Left lobe of liver (tissue), 2 donors: ENCODE results near the gene AIP. TPM values are rescaled to one million over a fixed set of nuclear protein-coding genes. Genes with fewer than 3 reads are reported as not detected.
"Not testable (repeated sequence)": the region's sequence is repeated elsewhere in the genome, so short reads cannot be mapped to it uniquely, and the experiment has no call there.

ENCODE experiments used
- ATAC-seq: fragments of 200-7000 bp; cut with Tn5 transposase; one replicate; pipeline ENCODE4 v1.9.1; 2020; ENCODE audit warnings: mild to moderate bottlenecking, moderate library complexity
- DNase-seq: peaks from one replicate; pipeline ENCODE4 v3.0.0-alpha.2; 2020; ENCODE audit warnings: low spot score
- total RNA-seq: library from RNA; stranded (reverse); gene quantifications from one replicate; pipeline ENCODE4 v1.2.1, GENCODE V29; 2021
- donor health status: DM: no; HTN: no; CAD: no; lungs with moderate emphysema.
- donor health status: DM: no; HTN: yes; CAD: no.

Gene AIP
- total RNA-seq, 1 donor from 2014 or later, result 26.3 TPM

DNA sequence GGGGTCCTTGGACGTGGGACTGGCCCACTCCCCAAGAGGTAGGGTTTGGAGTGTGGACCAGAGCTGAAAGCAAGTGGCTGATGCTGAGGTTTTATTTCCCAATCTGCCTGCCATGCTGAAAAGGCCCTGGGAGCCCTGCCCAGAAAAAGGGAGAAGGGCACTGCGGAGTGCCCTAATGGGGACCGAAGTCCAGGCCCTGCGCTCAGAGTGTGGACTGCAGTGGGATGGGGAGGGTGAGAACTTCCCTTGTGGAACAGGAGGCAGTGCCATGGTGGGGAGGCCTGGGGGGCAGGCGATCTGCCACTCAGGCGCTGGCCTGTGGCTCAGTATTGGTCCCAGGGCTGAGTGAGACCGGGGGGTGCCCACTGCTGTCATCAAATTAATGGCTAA, 34.6 kb upstream of the AIP start:
- peak; percentile 82 for DNase-seq

DNA sequence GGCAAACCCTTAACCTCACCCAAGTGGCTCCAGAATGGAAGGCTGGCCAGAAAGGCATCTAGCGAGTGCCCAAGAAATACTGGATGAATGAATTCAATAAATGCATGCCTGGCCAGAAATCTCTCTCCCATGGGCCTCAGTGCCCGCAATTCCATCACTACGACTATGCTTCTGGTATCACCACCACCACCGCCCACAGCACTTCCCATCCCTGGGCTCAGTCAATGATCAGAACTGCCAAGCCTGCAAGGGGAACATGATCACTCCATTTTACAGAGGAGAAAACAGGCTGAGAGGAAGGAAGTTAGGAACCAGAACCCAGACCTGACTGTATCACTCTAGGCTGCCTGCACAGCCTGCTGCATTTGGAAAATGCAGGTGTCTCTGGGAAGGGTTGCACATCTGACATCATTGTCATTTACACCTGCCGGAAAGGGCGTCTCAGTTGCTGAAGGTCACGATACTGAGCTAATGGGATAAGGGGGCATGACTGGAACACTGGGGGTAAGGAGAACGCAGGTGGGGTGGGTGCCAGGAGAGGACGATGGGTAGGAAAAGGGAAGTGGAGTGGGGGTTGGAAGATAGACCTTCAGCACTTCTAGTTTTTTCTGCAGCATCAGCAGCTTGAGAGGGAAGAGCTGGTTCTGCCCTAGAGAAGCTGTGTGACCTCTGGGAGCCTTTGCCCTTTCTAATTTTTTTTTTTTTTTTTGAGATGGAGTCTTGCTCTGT, 33.5 kb upstream of the AIP start:
- DNase-seq (no peak), ATAC-seq (peak; percentile 9)

More for the DNA sequence above, 34.6 kb upstream of the AIP start:
- ATAC-seq, result peak; percentile 81

DNA sequence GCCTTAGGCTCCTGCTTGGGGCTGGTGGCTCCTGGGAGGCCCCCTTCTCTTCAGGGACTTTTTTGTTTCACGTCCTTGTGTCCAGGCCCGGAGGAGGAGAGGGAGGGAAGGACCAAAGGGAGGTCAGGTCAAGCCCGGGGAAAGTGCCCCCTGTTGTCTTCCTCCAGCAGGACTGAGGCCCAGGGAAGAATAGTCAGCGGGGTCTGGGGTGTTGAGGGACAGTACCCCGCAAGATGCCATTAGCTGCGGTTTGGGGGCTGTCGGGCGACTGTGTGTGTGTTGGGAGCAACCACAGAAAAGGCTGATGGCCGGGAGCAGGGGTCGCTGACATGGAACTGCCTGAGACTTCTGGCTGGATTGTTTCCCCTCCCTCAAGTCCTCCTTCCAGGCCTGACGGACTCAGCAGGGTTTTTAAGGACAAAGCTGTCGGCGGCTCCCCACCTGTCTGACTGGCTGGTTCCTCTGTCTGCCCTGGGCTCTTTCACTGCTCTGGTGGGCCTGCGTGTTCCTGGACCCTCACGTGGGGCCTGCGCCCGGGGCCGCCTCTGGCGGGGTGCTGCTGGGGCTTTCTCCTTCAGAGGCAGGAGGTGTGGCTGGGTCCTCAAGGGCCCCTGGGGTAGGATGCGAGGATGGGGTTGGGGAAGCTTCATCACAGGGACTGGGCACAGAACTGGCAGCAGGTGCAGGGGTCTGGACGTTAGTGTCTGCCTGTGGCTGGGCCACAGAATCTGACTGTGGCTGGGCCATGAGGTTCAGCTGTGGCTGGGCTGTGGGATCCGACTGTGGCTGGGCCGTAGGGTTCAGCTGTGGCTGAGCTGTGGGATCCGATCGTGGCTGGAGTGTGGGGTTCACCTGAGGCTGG, 31.8 kb upstream of the AIP start:
- DNase-seq (no peak), ATAC-seq (no peak)

DNA sequence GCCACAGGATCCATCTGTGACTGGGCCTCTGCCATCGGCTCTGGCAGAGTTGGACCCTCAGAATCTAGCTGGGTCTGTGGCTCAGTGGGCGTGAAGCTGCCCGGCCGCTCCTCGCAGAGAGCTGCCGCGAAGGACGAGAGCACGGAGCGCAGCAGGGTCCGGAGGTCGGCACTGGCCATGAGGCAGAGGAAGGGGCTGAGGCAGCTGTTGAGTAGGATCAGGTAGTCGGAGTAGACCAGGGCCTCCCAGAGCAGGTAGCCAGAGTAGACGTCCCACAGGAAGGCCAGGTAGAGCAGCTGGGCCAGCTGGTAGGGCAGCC, 31.2 kb upstream of the AIP start:
- ATAC-seq, result no peak
- DNase-seq, result no peak

DNA sequence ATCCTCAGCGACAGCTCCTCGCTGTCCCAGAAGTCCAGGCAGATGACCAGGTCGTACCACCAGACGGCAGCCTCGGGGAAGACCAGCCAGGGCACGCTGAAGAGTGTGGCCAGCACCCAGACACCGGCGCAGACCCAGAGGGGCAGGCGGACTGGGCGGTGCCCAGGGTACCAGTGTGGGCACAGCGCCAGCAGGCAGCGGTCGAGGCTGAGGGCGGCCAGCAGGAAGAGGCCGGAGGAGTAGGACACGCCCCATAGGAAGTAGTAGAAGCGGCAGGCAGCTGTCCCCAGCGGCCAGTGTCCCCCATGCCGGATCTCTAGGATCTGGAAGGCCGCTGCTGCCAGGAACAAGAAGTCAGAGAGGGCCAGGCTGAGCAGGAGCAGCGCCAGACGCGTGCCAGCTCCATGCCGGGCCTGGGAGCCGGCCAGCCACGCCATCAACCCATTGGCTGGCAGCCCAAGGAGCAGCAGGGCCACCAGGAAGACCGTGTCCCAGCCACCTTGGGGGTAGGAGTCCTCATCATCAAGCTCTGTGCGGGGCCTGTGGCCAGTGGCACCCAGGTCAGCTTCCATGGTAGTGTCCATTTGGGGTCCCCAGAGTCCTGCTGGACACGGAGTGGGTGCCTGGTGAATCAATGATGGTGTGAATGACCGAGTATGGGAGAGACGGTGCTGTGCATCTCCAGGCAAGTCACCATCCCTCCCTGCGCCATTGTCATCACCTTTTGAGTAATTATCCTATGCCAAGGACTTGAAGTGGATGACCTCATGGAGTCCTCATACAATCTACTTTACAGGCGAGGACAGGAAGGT, 30.5 kb upstream of the AIP start, which contains the start of gene GPR152:
GPR152 (minus strand) TSS at position 589 of the 812 bp plus-strand sequence; CDS start at position 584, 5 bp downstream.
- DNase-seq (no peak), ATAC-seq (peak; percentile 12)

DNA sequence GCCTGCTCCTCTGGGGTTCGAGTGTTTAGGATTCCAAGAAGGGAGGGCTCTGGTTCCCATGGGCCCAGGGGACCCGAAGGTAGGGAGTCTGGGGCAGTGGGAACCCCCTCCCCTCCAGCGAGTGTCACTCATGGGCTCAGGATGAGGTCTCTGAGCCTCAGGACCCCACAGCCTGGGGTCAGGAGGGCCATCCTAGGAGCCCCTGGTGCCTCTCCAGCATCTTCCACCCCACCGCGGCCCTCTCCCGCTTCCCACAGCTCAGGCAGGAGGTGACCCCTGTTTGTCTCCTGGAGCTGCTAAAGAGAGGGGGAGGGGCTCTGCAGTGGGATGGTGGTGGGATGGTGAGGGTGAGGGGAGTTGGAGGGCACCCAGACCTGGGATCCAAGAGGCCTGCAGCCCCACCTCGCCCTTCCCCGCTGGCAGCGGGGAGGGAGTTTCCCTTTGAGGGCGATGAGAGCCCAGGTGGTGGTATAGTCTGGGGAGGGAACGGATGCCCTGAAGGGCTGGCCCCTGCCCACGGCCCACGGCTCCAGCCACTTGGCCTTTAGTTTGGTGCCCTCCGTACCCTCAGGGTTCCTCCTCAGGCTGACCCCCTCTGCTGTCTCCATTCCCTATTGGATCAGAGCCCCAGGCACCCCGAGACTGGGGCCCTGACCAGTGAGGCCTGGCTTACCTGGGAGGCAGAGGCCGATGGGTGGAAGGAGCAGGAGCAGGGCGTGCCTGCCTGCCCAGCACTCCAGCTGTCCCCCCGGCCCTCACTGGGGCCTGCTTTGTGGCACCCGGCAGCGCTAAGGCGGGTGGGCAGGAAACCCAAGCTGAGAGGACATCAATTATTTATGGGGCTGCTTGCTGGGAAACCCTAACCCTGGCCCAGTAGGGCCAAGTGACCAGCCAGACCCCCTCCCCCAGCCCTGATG, 28.8 kb upstream of the AIP start:
- ATAC-seq (no peak), DNase-seq (no peak)

DNA sequence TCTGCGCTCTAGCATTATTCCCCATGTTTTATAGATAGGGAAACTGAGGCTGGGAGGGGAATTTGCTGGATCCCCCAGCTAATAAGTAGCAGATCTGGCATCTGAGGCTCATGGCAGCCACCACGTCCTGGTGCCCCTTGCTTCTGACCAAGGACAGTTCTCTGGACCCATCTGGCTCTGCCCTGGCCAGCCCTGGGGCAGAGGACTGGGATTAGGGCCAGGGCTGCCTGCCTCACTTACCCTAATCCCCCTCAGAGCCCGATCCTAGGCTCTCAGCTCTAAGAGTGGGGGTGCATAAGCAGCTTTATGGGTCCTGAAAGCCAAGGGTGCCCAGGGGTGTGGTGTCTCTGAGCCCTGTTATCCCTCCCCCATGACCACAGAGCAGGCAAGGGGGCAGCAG, 27.8 kb upstream of the AIP start, which contains the start of gene CABP4:
CABP4 (plus strand) TSS at position 301 of the 400 bp plus-strand sequence; CDS start at position 371, 70 bp downstream.
- ATAC-seq, result no peak
- no peak for DNase-seq

DNA sequence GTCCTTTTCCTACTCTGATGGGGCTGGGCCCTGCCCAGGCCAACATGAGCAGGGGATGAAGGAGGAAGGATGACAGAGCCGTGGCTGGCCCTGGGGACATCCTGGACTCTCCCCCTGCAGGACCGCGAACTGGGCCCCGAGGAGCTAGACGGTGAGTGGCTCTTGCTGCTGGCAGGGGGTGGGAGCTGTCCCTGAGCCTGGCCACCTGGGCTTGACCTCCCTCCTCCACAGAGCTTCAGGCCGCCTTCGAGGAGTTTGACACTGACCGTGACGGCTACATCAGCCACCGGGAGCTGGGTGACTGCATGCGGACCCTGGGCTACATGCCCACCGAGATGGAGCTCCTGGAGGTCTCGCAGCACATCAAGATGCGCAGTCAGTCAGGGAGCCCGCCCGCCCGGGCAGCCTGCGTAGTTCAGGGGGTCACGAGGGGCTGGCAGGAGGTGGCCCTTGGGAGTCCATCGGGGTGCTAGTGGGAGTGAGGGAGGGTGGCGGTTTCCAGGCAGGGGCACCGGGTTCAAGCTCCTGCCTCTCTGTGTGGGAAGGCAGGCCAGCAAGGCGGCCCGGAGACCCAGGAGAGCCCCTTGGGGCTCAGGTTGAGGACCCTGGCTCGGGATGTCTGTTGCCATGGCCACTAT, 26.6 kb upstream of the AIP start:
- DNase-seq (no peak), ATAC-seq (no peak)

DNA sequence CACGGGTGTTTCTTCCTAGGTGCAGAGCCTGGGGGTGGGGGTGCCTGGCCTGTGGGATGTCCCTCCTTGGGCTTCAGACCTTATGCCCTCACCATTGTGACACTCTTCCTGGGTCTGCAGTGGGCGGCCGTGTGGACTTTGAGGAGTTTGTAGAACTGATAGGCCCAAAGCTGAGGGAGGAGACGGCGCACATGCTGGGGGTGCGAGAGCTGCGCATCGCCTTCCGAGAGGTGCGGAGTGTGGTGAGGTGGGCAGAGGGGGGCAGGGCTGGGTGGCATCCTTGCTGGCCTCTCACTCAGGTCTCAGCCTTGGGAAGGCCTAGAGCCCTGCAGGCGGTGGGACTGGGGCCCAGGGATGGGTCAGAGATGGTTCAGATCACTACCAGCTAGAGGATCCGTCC, 25.4 kb upstream of the AIP start:
- DNase-seq, result no peak
- no peak for ATAC-seq

DNA sequence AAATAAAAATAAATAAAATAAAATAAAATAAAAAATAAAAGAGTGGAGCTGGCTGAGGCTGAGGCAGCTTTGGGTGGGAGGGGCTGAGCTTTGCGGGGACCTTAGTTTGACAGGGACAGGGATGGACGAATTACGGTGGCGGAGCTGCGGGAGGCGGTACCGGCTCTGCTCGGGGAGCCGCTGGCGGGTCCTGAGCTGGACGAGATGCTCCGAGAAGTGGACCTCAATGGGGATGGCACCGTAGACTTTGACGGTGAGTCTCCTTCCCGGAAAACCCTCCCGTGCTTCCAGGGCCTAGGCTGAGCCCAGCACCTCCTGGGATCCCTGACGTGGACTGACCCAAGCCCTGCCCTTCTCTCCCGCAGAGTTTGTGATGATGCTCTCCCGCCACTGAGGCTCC, 24.6 kb upstream of the AIP start:
- ATAC-seq, result no peak

DNA sequence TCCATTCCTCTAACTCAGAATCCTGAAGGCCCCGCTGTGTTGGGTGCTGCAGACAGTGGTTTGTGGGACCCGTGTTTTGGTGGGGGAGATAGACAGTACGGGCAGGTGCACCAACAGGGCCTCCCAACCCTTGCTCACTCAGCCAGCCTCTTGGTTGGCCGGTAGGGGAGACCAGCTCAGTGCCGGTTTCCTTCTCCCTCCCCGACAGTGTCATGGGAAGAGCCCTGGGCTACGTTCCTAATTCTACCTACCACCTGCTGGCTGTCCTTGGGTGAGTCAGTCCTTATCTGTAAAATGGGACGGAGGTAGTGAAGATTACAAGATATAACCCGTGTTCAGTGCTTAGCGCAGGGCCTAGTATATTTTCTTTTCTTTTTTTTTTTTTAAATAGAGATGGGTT, 19.6 kb upstream of the AIP start:
- no peak for DNase-seq
- ATAC-seq, result no peak

More for the DNA sequence above, 24.6 kb upstream of the AIP start:
- no peak for DNase-seq

DNA sequence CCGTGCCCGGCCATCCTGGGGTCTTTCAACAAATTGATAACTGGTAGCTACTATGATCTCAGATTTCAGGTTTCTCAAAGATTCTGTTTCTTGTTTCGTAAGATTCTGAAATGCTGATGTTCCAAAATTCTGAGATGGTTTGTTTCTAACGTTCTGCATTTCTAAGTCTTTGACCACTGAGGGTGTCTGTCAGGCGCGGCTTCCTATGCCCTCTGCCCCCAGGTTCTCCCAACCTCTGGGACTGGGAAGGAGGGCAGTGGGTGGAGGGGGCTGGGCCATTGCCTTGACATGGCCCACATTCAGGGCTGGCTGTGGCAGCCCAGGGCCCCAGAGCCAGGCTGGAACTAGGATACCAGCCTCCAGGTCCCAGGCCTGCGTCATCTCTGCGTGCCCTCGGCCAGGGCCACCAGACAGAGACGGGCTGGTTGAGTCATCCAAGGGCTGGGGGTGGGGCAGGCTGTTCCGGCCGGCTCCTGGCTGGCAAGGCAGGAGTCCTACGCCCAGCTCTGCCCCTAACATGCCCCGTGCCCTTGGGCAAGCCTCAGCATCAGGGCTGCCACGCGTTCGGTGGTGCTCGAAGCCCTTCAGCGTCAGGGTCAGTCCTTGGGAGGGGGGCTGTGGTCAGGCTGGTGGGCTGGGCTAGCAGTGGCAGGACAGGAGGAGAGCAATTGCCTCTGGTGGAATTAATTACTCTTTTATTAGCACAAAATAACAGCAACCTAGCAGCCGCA, 19.0 kb upstream of the AIP start:
- ATAC-seq (peak; percentile 66), DNase-seq (peak; percentile 86)

DNA sequence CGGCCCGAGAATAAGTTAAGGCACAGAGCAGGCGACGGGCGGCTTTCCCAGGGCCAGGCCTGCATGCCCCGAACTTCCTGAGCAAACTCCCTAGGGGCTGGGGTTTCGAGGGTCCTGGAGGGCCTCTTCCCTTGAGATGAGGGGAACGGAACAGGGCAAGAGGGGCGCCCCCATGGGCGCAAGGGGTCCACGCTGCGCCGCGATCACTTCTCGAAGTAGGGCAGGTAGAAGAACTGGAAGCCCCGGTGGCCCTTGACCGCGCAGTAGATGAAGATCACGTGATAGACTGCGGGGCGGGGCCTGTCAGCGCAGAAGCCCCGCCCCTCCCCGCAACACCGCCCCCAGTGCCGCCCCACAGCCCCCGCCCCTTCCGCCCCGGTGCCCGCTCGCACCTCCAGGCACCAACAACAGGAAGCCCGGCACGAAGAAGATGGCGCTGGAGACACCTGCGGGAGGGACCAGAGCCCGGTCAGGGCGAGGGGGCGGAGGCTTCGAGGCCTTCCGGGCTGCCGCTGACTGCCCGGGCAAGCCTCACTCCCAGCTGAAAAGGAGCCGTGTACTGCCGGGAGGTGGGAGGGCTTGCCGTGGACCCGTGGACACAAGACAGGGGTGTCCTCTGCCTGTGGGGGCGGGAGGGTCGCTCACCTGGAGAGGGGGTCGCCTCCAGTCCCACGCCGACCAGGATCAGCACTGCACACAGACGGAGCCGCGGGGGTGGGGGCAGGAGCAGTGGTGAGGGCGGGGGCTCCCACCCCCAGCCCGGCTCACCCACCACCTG, 18.2 kb upstream of the AIP start:
- ATAC-seq (peak; percentile 73), DNase-seq (peak; percentile 93)

DNA sequence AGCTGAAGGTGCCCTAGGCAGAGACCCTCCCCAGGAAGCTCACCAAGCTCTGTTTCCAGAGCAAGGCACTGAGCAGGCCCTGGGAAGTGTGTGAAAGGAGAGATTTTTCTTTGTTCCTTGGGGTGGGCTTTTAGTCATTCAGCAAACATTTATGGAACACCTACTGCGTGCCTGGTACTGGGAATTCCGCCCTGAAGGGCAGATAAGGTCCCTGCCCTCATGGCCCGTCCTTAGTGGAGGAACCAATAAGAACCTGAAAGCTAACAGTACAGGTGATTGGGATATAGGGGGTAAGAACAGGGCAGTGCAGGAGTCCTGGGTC, 17.7 kb upstream of the AIP start:
- ATAC-seq, result no peak
- no peak for DNase-seq

DNA sequence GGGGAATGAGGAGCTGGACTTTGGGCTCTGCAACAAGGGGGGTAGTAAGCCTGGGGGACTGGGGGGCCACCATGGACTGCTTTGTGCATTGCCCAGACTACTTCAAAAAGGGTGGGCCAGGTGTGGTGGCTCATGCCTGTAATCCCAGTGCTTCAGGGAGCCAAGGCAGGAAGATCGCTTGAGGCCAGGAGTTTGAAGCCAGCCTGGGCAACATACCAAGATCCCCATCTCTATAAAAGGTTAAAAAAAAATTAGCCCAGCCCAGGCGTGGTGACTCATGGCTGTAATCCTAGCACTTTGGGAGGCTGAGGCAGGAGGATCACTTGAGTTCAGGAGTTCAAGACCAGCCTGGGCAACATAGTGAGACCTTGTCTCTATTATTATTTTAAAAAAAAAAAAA, 17.3 kb upstream of the AIP start:
- DNase-seq, ATAC-seq: not testable (repeated sequence)

DNA sequence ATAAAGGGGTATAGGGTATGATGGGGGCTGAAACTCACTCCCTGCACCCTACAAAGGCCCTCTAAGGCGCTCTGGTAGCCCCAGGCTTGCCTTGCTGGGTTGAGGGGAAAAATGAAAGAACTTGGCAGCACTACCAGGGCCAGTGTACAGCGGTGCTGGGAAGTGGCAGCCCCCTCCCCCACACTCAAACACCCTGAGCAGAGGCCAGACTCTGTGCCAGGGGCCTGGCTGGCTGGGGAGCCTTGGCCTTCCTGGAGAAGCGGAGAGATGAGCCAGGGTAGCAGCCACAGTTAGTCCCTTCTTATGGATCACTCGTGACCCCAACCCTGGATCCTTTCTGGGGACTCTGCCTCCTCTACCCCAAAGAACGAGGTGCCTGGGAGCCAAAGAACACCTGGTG, 16.5 kb upstream of the AIP start:
- peak; percentile 5 for ATAC-seq
- DNase-seq, result peak; percentile 69

DNA sequence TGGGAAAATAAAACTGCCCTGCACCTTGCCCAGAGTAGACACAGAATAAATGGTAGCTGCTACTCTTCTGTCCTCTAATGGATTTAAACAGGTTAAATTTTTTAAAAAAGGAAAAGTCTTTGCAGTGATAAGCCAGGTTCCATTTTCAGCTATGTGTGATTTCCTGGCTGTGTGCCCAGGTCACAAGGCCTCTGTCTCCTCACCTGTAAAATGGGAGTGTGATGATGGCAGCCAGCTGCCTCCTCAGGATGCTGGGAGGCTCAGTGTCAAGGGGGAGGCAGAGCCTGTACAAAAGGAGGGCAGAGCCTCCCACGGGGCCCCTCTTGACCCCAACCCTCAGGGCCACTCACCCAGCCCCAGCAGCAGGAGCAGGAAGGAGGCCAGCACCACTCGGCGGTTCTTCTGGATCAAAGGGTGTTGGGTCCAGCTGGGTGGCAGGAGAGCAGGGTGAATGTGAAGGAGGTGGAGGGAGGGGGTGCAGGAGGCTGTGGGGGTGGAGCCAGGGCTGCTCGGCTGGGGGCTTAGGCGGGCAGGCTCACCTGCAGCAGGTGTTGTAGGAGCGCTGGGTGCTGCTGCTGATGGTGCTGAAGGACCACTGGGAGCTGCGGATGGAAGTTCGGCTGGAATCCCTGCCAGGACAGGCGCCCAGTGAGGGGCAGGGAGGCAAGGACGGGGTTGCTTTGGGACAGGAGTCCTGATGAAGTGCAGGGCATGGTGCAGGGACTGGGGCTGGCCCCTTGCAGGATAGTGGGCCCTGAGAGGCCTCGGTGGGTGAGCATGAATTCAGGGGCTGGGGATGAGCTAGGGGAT, 15.7 kb upstream of the AIP start:
- DNase-seq (no peak), ATAC-seq (no peak)

DNA sequence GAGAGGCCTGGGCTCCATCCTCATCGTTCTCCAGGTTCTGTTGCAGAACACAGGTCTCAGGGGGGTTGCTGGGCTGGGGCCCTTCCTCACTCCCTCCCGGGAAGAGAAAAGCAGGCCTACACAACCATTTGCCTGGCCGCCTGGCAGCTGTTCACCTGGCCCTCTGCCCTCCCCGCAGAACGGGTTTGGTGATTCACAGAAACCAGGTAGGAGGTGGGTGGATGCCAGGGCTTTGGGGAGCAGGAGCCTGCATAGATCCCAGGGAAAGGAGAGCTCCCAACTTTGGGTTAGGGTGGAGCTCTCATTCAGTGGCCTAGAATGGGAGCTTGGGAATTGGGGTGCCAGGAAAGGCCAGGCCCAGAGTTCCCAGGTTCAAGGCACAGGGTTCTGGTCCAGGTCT, 14.8 kb upstream of the AIP start:
- ATAC-seq, result peak; percentile 41
- peak; percentile 90 for DNase-seq
